T-helper 2 cell (primary cell): ENCODE measurements around the gene MMP17.
"Not testable (repeated sequence)": the region's sequence is repeated elsewhere in the genome, so short reads cannot be mapped to it uniquely, and the experiment has no call there.

Experiments
- DNase-seq, 5 experiments: peaks; one replicate each; pipeline versions ENCODE4 v3.0.0 to v3.0.0-alpha.2; 2012 to 2022

The MMP17 gene

GRCh38 chr12:131867471-131867870 lies 39.3 kb downstream of the MMP17 start:
- no peak for DNase-seq

GRCh38 chr12:131867891-131868675 lies 39.9 kb downstream of the MMP17 start:
- no peak for DNase-seq

GRCh38 chr12:131869871-131870418 lies 41.8 kb downstream of the MMP17 start:
- DNase-seq, result no peak

- DNase-seq, result no peak
Measured at GRCh38 chr12:131871677-131872076, 43.5 kb downstream of the MMP17 start.

- no peak for DNase-seq
Measured at GRCh38 chr12:131872154-131873051, 44.2 kb downstream of the MMP17 start.

GRCh38 chr12:131873293-131873692 lies 45.1 kb downstream of the MMP17 start:
- no peak for DNase-seq

GRCh38 chr12:131874972-131875371 lies 46.8 kb downstream of the MMP17 start:
- DNase-seq, result not testable (repeated sequence)

GRCh38 chr12:131877216-131877615 lies 49.0 kb downstream of the MMP17 start:
- DNase-seq, result not testable (repeated sequence)

GRCh38 chr12:131878436-131878835 lies 50.2 kb downstream of the MMP17 start:
- not testable (repeated sequence) for DNase-seq

- no peak for DNase-seq
Measured at GRCh38 chr12:131882804-131883520, 54.8 kb downstream of the MMP17 start.

- DNase-seq, result no peak
Measured at GRCh38 chr12:131883521-131883900, 55.3 kb downstream of the MMP17 start.

GRCh38 chr12:131885076-131885475 lies 56.9 kb downstream of the MMP17 start:
- not testable (repeated sequence) for DNase-seq

GRCh38 chr12:131885543-131886057 lies 57.4 kb downstream of the MMP17 start:
- no peak for DNase-seq

GRCh38 chr12:131891722-131892121 lies 63.5 kb downstream of the MMP17 start:
- DNase-seq, result not testable (repeated sequence)

- DNase-seq, result no peak
Measured at GRCh38 chr12:131892711-131893604, 64.8 kb downstream of the MMP17 start.

- DNase-seq, result no peak
Measured at GRCh38 chr12:131893605-131894312, 65.6 kb downstream of the MMP17 start.

GRCh38 chr12:131894313-131894860 lies 66.2 kb downstream of the MMP17 start, which contains the start of gene ULK1:
Gene ULK1 (plus strand): TSS chr12:131894622. CDS start chr12:131895002, 380 bp downstream.
- DNase-seq, result peak; percentile 86 to 92 (median 88)

GRCh38 chr12:131894981-131895639 lies 66.9 kb downstream of the MMP17 start:
- peak in 1 of 5 experiments; percentile 16 for DNase-seq

GRCh38 chr12:131895640-131896079 lies 67.5 kb downstream of the MMP17 start:
- peak in 1 of 5 experiments; percentile 32 for DNase-seq
